OCI-LY1 (cell line): ENCODE results near the gene SRRD.

Experiments used
- H2AFZ ChIP-seq: fragments of 200-600 bp; sonication (generic), shearing (Covaris generic); 2 replicates; pipeline ENCODE4 v1.6.0; 2014; ENCODE audit warnings: antibody characterized with exemption, mild to moderate bottlenecking, low read length
- H3F3A ChIP-seq: fragments of 200-600 bp; sonication (generic), shearing (Covaris generic); 2 replicates; pipeline ENCODE4 v1.6.0; 2014; ENCODE audit warnings: mild to moderate bottlenecking, antibody characterized with exemption, low read length, moderate library complexity; ENCODE audit not compliant: insufficient read depth
- H3K27ac ChIP-seq: fragments of 200-600 bp; sonication (generic); 2 replicates; pipeline ENCODE4 v1.5.1; 2014; ENCODE audit warnings: low read length, mixed run types, mild to moderate bottlenecking, low read depth; ENCODE audit not compliant: poor library complexity, severe bottlenecking
- H3K27me3 ChIP-seq: fragments of 200-600 bp; sonication (generic); 2 replicates; pipeline ENCODE4 v1.6.0; 2014; ENCODE audit warnings: antibody characterized with exemption, mild to moderate bottlenecking, low read length, moderate library complexity; ENCODE audit not compliant: insufficient read depth
- H3K36me3 ChIP-seq: fragments of 200-600 bp; sonication (generic); 2 replicates; pipeline ENCODE4 v1.6.1; 2014; ENCODE audit warnings: mild to moderate bottlenecking, antibody characterized with exemption, low read length, moderate library complexity, mixed read lengths; ENCODE audit not compliant: insufficient read depth
- H3K4me1 ChIP-seq: fragments of 200-600 bp; sonication (generic); 2 replicates; pipeline ENCODE4 v1.5.1; 2014; ENCODE audit warnings: mild to moderate bottlenecking, low read length, moderate library complexity; ENCODE audit not compliant: insufficient read depth, severe bottlenecking
- H3K4me2 ChIP-seq: fragments of 200-600 bp; sonication (generic), shearing (Covaris generic); 2 replicates; pipeline ENCODE4 v1.6.1; 2014; ENCODE audit warnings: low read length
- H3K4me3 ChIP-seq: fragments of 200-600 bp; sonication (generic); 2 replicates; pipeline ENCODE4 v1.5.1; 2014; ENCODE audit warnings: low read length, low read depth, mild to moderate bottlenecking, mixed read lengths; ENCODE audit not compliant: poor library complexity, severe bottlenecking
- H3K79me2 ChIP-seq: fragments of 200-600 bp; shearing (Covaris generic); 2 replicates; pipeline ENCODE4 v1.6.1; 2016; ENCODE audit warnings: mixed run types, low read length, mixed read lengths; ENCODE audit not compliant: insufficient read depth
- H3K9ac ChIP-seq: fragments of 200-600 bp; sonication (generic), shearing (Covaris generic); 2 replicates; pipeline ENCODE4 v1.6.1; 2014; ENCODE audit warnings: mild to moderate bottlenecking, low read length, mixed read lengths
- H3K9me2 ChIP-seq: fragments of 200-600 bp; sonication (generic), shearing (Covaris generic); 2 replicates; pipeline ENCODE4 v1.6.1; 2014; ENCODE audit warnings: low read depth, mild to moderate bottlenecking, low read length, mixed read lengths
- H3K9me3 ChIP-seq: fragments of 200-600 bp; shearing (Covaris generic); 2 replicates; pipeline ENCODE4 v1.6.1; 2014; ENCODE audit warnings: low read length, mixed read lengths
- H4K20me1 ChIP-seq: fragments of 200-600 bp; sonication (generic), shearing (Covaris generic); 2 replicates; pipeline ENCODE4 v1.6.0; 2016; ENCODE audit warnings: mild to moderate bottlenecking, low read length; ENCODE audit not compliant: insufficient read depth
- EZH2 ChIP-seq: fragments of 200-600 bp; sonication (generic), shearing (Covaris generic); IDR thresholded peaks from 2 replicates; pipeline ENCODE4 v1.8.0; 2017; ENCODE audit warnings: borderline replicate concordance, mixed run types, mild to moderate bottlenecking, antibody characterized with exemption, low read length, moderate library complexity, mixed read lengths
- TF ChIP-seq, protein P1 (sequence below): fragments of 200-600 bp; sonication (generic), shearing (Covaris generic); IDR thresholded peaks from 2 replicates; pipeline ENCODE4 v1.5.1; 2017; ENCODE audit warnings: mild to moderate bottlenecking, antibody characterized with exemption, low read length, moderate library complexity, mixed read lengths

The SRRD gene

DNA sequence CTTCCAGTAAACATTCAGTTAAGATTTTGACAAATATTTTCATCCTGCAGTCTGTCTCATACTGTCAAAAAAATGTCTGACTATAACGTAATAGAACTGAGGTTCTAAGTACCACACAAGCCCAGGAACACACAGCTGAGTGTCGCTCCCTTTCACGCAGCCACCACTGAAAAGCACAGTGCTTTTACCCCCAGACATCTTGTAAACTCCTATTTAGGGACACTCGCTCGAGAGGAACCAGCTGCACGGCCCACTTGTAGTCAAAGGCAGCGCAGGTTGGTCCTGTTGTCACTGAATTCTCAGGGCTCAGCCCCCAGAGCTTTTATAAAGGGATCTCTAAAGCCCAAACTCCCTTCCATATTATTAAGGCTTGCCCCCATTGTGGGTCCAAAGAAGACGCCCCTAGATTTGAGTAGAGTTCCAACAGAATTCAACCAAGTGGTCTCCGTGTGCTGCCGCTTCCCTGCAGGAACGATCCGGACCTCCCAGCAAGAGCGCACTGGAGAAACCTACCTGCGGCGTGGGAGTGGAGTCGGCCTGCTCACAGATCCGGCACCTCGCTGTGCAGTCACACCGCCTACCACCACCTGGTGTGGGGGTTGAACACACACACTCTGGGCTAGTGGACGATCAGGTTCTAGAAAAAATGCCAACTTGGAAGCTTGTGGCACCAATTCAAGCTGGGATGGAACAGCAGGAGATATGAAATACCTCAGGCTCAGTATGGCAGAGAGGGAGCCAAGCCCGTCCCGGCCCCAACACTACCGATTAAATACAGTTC lies 31.3 kb upstream of the SRRD start:
- no peaks in the 10 kb centered on the region for H3K9me2 ChIP-seq
- no peaks in the 10 kb centered on the region for H3K4me1 ChIP-seq
- no peaks in the 10 kb centered on the region for H3F3A ChIP-seq
- no peak overlapping the region for H3K4me3 ChIP-seq
- no peak overlapping the region for H3K4me2 ChIP-seq
- no peak overlapping the region for H3K27ac ChIP-seq
- H4K20me1 ChIP-seq, result no peaks in the 10 kb centered on the region
- H3K27me3 ChIP-seq, result no peaks in the 10 kb centered on the region
- no peak for TF ChIP-seq EZH2
- TF ChIP-seq, protein P1, sequence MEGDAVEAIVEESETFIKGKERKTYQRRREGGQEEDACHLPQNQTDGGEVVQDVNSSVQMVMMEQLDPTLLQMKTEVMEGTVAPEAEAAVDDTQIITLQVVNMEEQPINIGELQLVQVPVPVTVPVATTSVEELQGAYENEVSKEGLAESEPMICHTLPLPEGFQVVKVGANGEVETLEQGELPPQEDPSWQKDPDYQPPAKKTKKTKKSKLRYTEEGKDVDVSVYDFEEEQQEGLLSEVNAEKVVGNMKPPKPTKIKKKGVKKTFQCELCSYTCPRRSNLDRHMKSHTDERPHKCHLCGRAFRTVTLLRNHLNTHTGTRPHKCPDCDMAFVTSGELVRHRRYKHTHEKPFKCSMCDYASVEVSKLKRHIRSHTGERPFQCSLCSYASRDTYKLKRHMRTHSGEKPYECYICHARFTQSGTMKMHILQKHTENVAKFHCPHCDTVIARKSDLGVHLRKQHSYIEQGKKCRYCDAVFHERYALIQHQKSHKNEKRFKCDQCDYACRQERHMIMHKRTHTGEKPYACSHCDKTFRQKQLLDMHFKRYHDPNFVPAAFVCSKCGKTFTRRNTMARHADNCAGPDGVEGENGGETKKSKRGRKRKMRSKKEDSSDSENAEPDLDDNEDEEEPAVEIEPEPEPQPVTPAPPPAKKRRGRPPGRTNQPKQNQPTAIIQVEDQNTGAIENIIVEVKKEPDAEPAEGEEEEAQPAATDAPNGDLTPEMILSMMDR, result no peak
- H3K9me3 ChIP-seq, result no peaks in the 10 kb centered on the region
- peaks cover 60% of the 10 kb centered on the region for H3K36me3 ChIP-seq
- no peak overlapping the region for H3K9ac ChIP-seq
- H2AFZ ChIP-seq, result no peak overlapping the region
- no peaks in the 10 kb centered on the region for H3K79me2 ChIP-seq

DNA sequence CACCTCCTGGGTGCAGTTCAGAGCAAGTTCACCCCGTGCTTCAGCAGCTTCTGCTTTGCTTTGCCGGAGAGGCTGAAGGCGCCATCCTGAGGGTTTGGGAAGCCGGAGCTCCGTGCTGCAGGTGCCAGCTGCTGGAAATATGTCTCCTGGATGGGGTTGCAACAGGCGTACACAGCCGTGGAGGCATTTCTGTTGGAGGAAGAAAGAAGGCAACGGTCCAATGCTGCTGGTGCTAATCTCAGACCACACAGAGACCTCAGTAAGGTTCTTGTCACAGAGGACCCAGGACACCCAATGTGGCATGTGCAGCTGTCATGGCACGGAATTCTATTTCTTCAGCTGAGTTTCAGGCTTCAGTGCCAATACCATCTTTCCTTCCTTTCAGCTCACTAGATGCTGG lies 30.5 kb upstream of the SRRD start:
- Histone ChIP-seq H3K79me2 (no peaks in the 10 kb centered on the region), H4K20me1 (no peaks in the 10 kb centered on the region), H3K4me3 (no peak overlapping the region), H3K4me1 (no peaks in the 10 kb centered on the region), H3K27me3 (no peaks in the 10 kb centered on the region), H3K9ac (no peak overlapping the region), H3K9me2 (no peaks in the 10 kb centered on the region), H3K4me2 (no peak overlapping the region), H3F3A (no peaks in the 10 kb centered on the region), H3K36me3 (peaks cover 68% of the 10 kb centered on the region), H2AFZ (no peak overlapping the region), H3K9me3 (no peaks in the 10 kb centered on the region), H3K27ac (no peak overlapping the region)
- TF ChIP-seq, protein P1, result no peak
- no peak for TF ChIP-seq EZH2

DNA sequence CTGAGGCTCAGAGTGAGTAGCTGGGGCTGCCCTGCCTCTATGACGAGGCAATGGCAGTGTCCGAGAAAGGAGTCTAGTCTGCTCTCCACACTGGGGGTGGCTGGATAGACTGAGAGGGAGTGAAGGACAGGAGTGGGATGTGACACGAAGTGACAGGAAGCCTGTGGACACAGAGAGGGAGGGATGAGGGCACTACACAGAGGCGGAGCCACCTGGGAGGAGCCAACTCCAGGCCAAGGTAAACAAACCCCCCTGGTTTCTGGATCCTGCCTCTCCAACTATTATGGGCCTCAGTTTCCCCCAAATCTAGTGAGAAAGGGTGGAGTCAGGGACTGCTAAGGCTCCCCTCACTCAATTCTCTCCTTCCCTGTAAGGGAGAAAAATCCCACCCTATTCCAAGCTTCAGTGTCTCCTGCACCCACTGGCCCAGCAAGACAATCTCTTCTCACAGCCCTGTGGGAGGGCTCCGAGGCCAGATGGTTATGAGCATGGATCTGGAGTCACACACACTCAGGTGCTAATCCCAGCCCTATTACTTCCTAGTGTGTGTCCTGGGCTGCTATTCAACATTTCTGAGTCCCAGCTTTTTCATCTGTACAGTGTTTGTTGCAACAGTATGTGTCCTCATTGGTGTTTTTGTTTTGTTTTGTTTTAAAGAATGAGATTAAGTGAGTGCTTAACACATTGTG lies 29.7 kb upstream of the SRRD start:
- Histone ChIP-seq H3K4me3 (no peak overlapping the region), H2AFZ (no peak overlapping the region), H3K9me3 (no peaks in the 10 kb centered on the region), H3F3A (no peaks in the 10 kb centered on the region), H3K27ac (no peak overlapping the region), H3K79me2 (no peaks in the 10 kb centered on the region), H3K9ac (no peak overlapping the region), H3K4me1 (no peaks in the 10 kb centered on the region), H3K9me2 (no peaks in the 10 kb centered on the region), H3K27me3 (no peaks in the 10 kb centered on the region), H3K4me2 (no peak overlapping the region), H3K36me3 (peaks cover 76% of the 10 kb centered on the region), H4K20me1 (no peaks in the 10 kb centered on the region)
- TF ChIP-seq EZH2, result no peak
- TF ChIP-seq, protein P1, result no peak
